K562 (cell line): ENCODE data around the gene HLA-DQB1. TPM values are rescaled to one million over a fixed set of nuclear protein-coding genes. Genes with fewer than 3 reads are reported as not detected.

Experiments
- ATAC-seq: fragments of 200-7000 bp; cut with Tn5 transposase; 3 replicates; pipeline ENCODE4 v1.9.1; 2020; ENCODE audit warnings: moderate library complexity
- BruUV-seq: library from RNA; stranded (reverse); fragments of 400-500 nt; replicated peaks from 2 replicates; lab custom pipeline; 2021; lab: Mats Ljungman, UMichigan
- CTCF ChIA-PET: fragments of 300-600 bp; formaldehyde crosslinking; extraction: SDS; loops from one replicate; lab custom pipeline; 2021; ENCODE audit warnings: low intra/inter-chr PET ratio; lab: Yijun Ruan, JAX
- POLR2A ChIA-PET: fragments of 300-600, 350-650 bp; sonication (Branson Sonifier 250); formaldehyde crosslinking; extraction: SDS; loops from one replicate; lab custom pipeline; 2021; ENCODE audit warnings: antibody characterized with exemption, inconsistent platforms; lab: Yijun Ruan, JAX
- DNase-seq, 4 experiments: peaks; one replicate each; pipeline versions ENCODE4 v3.0.0 to v3.0.0-alpha.2; 2011 to 2018; ENCODE audit warnings: low spot score in 3 of 4, mixed read lengths in 3 of 4; ENCODE audit errors: extremely low read depth in 1 of 4
- FAIRE-seq: peaks from 2 replicates; lab custom pipeline; 2011; peaks lifted over from hg19 to GRCh38; lab: Jason Lieb, UNC
- H2AFZ ChIP-seq: 2 replicates; pipeline ENCODE4 v1.6.0; 2011; ENCODE audit warnings: low read depth, low read length, control low read depth, inconsistent platforms
- H3K27ac ChIP-seq: fragments of 200-600 bp; 3 replicates; pipeline ENCODE4 v1.8.0; 2011; ENCODE audit warnings: low read depth, mild to moderate bottlenecking, control low read depth, inconsistent platforms, low read length, moderate library complexity, mixed read lengths; ENCODE audit errors: extremely low read depth
- H3K27me3 ChIP-seq, 2 experiments: fragments of 300-600 bp in 1 of 2; 2 replicates in 1 of 2; 3 replicates in 1 of 2; pipeline versions ENCODE4 v1.6.0 to v1.8.0; 2011; ENCODE audit warnings: inconsistent platforms in 2 of 2, low read length in 2 of 2, mild to moderate bottlenecking in 1 of 2, mixed read lengths in 1 of 2, moderate library complexity in 1 of 2; ENCODE audit not compliant: control insufficient read depth in 2 of 2, insufficient read depth in 2 of 2
- H3K36me3 ChIP-seq: fragments of 300-600 bp; 3 replicates; pipeline ENCODE4 v1.8.0; 2011; ENCODE audit warnings: mild to moderate bottlenecking, low read length, inconsistent platforms; ENCODE audit not compliant: control insufficient read depth, insufficient read depth
- H3K4me1 ChIP-seq, 2 experiments: fragments of 200-600 bp in 1 of 2; replicated peaks in 1 of 2; 2 replicates in 1 of 2; 3 replicates in 1 of 2; pipeline versions ENCODE4 v1.5.1 to v1.8.0; 2011; ENCODE audit warnings: inconsistent platforms in 2 of 2, low read length in 2 of 2, mild to moderate bottlenecking in 1 of 2, mixed read lengths in 1 of 2, moderate library complexity in 1 of 2; ENCODE audit not compliant: control insufficient read depth in 2 of 2, insufficient read depth in 2 of 2
- H3K4me2 ChIP-seq: 2 replicates; pipeline ENCODE4 v1.6.1; 2011; ENCODE audit warnings: low read length, control low read depth, inconsistent platforms, mixed read lengths; ENCODE audit not compliant: insufficient read depth
- H3K4me3 ChIP-seq: fragments of 200-600 bp; sonication (generic), shearing (Covaris generic); 2 replicates; pipeline ENCODE4 v1.5.1; 2016; ENCODE audit warnings: control low read depth, inconsistent platforms
- H3K79me2 ChIP-seq: fragments of 200-600 bp; 3 replicates; pipeline ENCODE4 v1.8.0; 2011; ENCODE audit warnings: low read length, inconsistent platforms; ENCODE audit not compliant: control insufficient read depth, insufficient read depth
- H3K9ac ChIP-seq, 2 experiments: 2 replicates each; pipeline versions ENCODE4 v1.6.0 to v1.6.1; 2011; ENCODE audit warnings: low read depth in 2 of 2, low read length in 2 of 2, control low read depth in 1 of 2, inconsistent platforms in 1 of 2, mild to moderate bottlenecking in 1 of 2, mixed read lengths in 1 of 2; ENCODE audit not compliant: insufficient read depth in 1 of 2
- H3K9me1 ChIP-seq: one replicate; pipeline ENCODE4 v1.6.0; 2011; ENCODE audit warnings: inconsistent platforms, mild to moderate bottlenecking, low read length, moderate library complexity; ENCODE audit not compliant: control insufficient read depth, insufficient read depth
- H3K9me3 ChIP-seq: replicated peaks from 2 replicates; pipeline ENCODE4 v1.5.1; 2011; ENCODE audit warnings: low read depth, low read length, inconsistent platforms; ENCODE audit not compliant: control insufficient read depth, insufficient read depth
- H4K20me1 ChIP-seq: replicated peaks from 2 replicates; pipeline ENCODE4 v1.6.1; 2011; ENCODE audit warnings: low read length, inconsistent platforms, mixed read lengths; ENCODE audit not compliant: control insufficient read depth, insufficient read depth
- BDP1 ChIP-seq: IDR thresholded peaks from 3 replicates; pipeline ENCODE4 v1.6.1; 2011; ENCODE audit not compliant: insufficient read length, insufficient read depth
- CHD4 ChIP-seq: fragments of 200-600 bp; sonication (generic); IDR thresholded peaks from 3 replicates; pipeline ENCODE4 v1.6.1; 2012; ENCODE audit warnings: low read depth, mild to moderate bottlenecking, mixed read lengths, low read length, inconsistent platforms; ENCODE audit not compliant: insufficient read depth, insufficient replicate concordance, poor library complexity, severe bottlenecking
- ELF1 ChIP-seq: fragments of 200-800 bp; sonication (Bioruptor generic); IDR thresholded peaks from 2 replicates; pipeline ENCODE4 v1.6.1; 2016; ENCODE audit warnings: missing genetic modification characterization, missing compliant biosample characterization
- GABPB1 ChIP-seq: sonication (generic); formaldehyde crosslinking; IDR thresholded peaks from 2 replicates; pipeline ENCODE4 v1.8.0; 2022; ENCODE audit warnings: mild to moderate bottlenecking, missing genetic modification reagents
- KAT8 ChIP-seq: fragments of 450-650 bp; IDR thresholded peaks from 2 replicates; pipeline ENCODE4 v1.6.1; 2016; ENCODE audit warnings: low read depth, mild to moderate bottlenecking
- KDM5B ChIP-seq: fragments of 200-600 bp; sonication (generic); IDR thresholded peaks from 2 replicates; pipeline ENCODE4 v1.6.1; 2012; ENCODE audit warnings: low read depth, mild to moderate bottlenecking, moderate library complexity, low read length, control low read depth, inconsistent platforms; ENCODE audit not compliant: insufficient replicate concordance
- LARP7 ChIP-seq: fragments of 450-650 bp; IDR thresholded peaks from 2 replicates; pipeline ENCODE4 v1.6.1; 2016
- NCOA2 ChIP-seq, 2 experiments: fragments of 450-650 bp; IDR thresholded peaks; 2 replicates each; pipeline ENCODE4 v1.6.1; 2018; ENCODE audit warnings: mild to moderate bottlenecking in 2 of 2, moderate library complexity in 1 of 2; ENCODE audit not compliant: partially characterized antibody in 2 of 2
- NFE2L1 ChIP-seq: fragments of 450-650 bp; IDR thresholded peaks from 2 replicates; pipeline ENCODE4 v1.6.1; 2016; ENCODE audit warnings: missing genetic modification characterization, low read depth, mild to moderate bottlenecking, missing compliant biosample characterization, moderate library complexity, borderline replicate concordance
- PTBP1 ChIP-seq: fragments of 200-400 bp; formaldehyde crosslinking; IDR thresholded peaks from 2 replicates; pipeline ENCODE4 v1.6.1; 2017; ENCODE audit warnings: low read depth, low read length
- SAP30 ChIP-seq: fragments of 200-600 bp; sonication (generic); IDR thresholded peaks from 2 replicates; pipeline ENCODE4 v1.6.1; 2012; ENCODE audit warnings: borderline replicate concordance, low read depth, mild to moderate bottlenecking, moderate library complexity, low read length, control low read depth, inconsistent platforms; ENCODE audit not compliant: insufficient read depth, poor library complexity, severe bottlenecking
- WGBS: fragments of 100-300 bp; shearing (Covaris generic); methylation state at CpG from one replicate; pipeline ENCODE4 v1.1.6; 2016; ENCODE audit warnings: low coverage, mixed read lengths; ENCODE audit not compliant: insufficient coverage; ENCODE audit errors: missing lambda C conversion rate; 5-methylcytosine and 5-hydroxymethylcytosine counted together
- in situ Hi-C: fragments of 300-500 bp; cut with MboI; formaldehyde crosslinking; loops from 4 replicates; pipeline ENCODE4 v1.15.0; 2018; ENCODE audit warnings: inconsistent platforms, mixed read lengths
- intact Hi-C: fragments of 100-400 bp; cut with micrococcal nuclease; formaldehyde crosslinking; loops from 2 replicates; pipeline ENCODE4 v1.14.2; 2022
- polyA plus RNA-seq, 8 experiments: library from polyadenylated mRNA; depleted of rRNA in 4 of 8; stranded (reverse) in 5 of 8; unstranded in 3 of 8; fragments of >200 nt; fragmentation: Nextera tagmentation in 2 of 8; fragmentation: Illumina TruSeq in 1 of 8; extraction: Ambion mirVana in 2 of 8; extraction: Trizol in 1 of 8; gene quantifications; 2 replicates each; pipeline versions ENCODE4 v1.2.1 to v1.2.3, GENCODE V29; 2011 to 2014; ENCODE audit warnings: inconsistent platforms in 1 of 8, missing spikeins in 1 of 8
- total RNA-seq, 7 experiments: library from RNA; depleted of rRNA in 6 of 7; stranded (reverse); fragments of >200 nt in 6 of 7; fragmentation: Illumina TruSeq in 2 of 7; extraction: Trizol in 2 of 7; gene quantifications; 2 replicates each; pipeline versions ENCODE4 v1.2.1 to v1.2.3, GENCODE V29; 2011 to 2021; ENCODE audit warnings: low replicate concordance in 1 of 7
- TF ChIP-seq, protein P1 (sequence below): fragments of 250-450 bp; sonication (Bioruptor Pico); IDR thresholded peaks from 2 replicates; pipeline ENCODE4 v1.4.0; 2020

HLA-DQB1 gene
- total and polyA plus RNA-seq, 9 of the 15 experiments (the other 6 are each of a cell fraction or from before 2014, with no cell fraction given) = 0.29 TPM; not detected in 8

DNA sequence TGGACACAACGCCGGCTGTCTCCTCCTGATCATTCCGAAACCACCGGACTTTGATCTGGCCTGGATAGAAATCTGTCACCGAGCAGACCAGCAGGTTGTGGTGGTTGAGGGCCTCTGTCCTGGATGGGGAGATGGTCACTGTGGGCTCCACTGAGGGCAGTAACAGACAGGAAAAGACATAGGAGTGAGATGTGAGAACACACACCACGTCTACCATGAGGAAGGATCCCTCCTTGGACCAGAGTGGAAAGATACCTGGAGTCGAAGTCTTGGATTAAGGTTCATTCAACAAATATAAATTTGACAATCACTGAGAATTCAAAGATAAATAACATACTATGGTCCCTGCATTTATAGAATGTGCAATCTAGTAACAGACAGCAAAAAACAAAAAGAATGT, 4.4 kb downstream of the HLA-DQB1 start:
- Histone ChIP-seq H3K27me3 (no peaks in the 10 kb centered on the region), H3K36me3 (no peaks in the 10 kb centered on the region), H3K4me1 (no peaks in the 10 kb centered on the region), H3K79me2 (no peaks in the 10 kb centered on the region), H2AFZ (no peak overlapping the region), H3K9me3 (no peaks in the 10 kb centered on the region), H3K4me2 (no peak overlapping the region), H3K9ac (no peak overlapping the region), H3K27ac (no peak overlapping the region), H3K4me3 (no peak overlapping the region), H4K20me1 (no peaks in the 10 kb centered on the region), H3K9me1 (no peaks in the 10 kb centered on the region)
- intact Hi-C loops (no loop called here), in situ Hi-C loops (loop anchor here (5.0 kb wide), 1 partner anchor 95 kb away; no protein-coding TSS in a partner anchor)
- ATAC-seq (no peak), DNase-seq (no peak), FAIRE-seq (no peak)
- WGBS = no CpG with 5 or more reads among the region's 7 CpGs
- ChIA-PET CTCF (no interaction called here), POLR2A (no interaction called here)
- BruUV-seq = no TSS peak
- TF ChIP-seq CHD4 (no peak), PTBP1 (no peak), NFE2L1 (tag) (no peak), GABPB1 (no peak), KAT8 (no peak), BDP1 (no peak), NCOA2 (IDR thresholded peaks at IDR 0.05; ENCODE audit: partially characterized antibody in 2 of 2) (no peak), ELF1 (tag) (no peak), SAP30 (no peak), KDM5B (no peak), LARP7 (no peak)
- TF ChIP-seq, protein P1, sequence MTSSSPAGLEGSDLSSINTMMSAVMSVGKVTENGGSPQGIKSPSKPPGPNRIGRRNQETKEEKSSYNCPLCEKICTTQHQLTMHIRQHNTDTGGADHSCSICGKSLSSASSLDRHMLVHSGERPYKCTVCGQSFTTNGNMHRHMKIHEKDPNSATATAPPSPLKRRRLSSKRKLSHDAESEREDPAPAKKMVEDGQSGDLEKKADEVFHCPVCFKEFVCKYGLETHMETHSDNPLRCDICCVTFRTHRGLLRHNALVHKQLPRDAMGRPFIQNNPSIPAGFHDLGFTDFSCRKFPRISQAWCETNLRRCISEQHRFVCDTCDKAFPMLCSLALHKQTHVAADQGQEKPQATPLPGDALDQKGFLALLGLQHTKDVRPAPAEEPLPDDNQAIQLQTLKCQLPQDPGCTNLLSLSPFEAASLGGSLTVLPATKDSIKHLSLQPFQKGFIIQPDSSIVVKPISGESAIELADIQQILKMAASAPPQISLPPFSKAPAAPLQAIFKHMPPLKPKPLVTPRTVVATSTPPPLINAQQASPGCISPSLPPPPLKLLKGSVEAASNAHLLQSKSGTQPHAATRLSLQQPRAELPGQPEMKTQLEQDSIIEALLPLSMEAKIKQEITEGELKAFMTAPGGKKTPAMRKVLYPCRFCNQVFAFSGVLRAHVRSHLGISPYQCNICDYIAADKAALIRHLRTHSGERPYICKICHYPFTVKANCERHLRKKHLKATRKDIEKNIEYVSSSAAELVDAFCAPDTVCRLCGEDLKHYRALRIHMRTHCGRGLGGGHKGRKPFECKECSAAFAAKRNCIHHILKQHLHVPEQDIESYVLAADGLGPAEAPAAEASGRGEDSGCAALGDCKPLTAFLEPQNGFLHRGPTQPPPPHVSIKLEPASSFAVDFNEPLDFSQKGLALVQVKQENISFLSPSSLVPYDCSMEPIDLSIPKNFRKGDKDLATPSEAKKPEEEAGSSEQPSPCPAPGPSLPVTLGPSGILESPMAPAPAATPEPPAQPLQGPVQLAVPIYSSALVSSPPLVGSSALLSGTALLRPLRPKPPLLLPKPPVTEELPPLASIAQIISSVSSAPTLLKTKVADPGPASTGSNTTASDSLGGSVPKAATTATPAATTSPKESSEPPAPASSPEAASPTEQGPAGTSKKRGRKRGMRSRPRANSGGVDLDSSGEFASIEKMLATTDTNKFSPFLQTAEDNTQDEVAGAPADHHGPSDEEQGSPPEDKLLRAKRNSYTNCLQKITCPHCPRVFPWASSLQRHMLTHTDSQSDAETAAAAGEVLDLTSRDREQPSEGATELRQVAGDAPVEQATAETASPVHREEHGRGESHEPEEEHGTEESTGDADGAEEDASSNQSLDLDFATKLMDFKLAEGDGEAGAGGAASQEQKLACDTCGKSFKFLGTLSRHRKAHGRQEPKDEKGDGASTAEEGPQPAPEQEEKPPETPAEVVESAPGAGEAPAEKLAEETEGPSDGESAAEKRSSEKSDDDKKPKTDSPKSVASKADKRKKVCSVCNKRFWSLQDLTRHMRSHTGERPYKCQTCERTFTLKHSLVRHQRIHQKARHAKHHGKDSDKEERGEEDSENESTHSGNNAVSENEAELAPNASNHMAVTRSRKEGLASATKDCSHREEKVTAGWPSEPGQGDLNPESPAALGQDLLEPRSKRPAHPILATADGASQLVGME (CRISPR knock-in tag) = no peak
